ENCODE data around the gene COA7.

Gene COA7

GRCh38 chr1:52669696-52670095 is 28.5 kb downstream of the COA7 start:
- DNase-seq (ENCODE audit: low spot score), result no peak

DNA sequence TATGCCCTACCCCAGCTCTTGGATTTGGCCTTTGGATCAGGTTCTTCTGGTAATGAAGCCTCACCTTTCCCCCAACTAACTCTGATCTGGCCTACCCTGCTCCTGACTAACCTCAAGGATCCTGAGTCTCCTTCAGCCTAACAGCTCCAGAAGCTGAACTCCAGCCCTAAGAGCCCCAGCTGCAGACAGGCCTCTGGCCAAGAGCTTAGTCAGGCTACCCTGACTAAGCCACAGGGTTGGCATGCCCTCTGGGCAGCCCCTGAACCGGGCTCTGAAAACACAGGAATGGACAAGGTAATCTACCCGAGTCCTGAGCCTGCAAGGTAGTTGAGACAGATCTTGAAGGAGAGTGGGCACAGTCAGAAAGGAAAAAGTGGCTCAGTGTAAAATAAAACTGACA is 29.4 kb downstream of the COA7 start:
- DNase-seq (ENCODE audit: low spot score), result no peak

DNA sequence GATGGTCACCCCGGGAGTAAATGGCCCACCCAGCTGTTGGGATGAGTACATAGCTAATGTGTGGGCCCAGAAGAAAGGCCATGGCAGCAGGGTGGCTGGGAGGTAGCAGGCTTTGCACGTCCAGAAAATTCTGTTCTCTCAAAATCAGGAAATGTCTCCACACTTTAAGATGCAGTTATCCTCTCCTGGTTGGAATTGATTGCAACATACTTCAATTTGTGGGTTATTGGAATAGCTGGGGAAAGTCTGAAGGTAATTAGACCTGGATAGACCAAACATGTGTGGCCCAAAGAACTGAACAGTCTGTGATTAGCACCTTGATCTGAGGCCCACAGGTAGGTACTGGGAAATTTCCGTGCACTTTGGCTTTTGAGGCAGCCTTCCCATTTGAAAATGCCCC is 30.2 kb downstream of the COA7 start:
- no peak for DNase-seq (ENCODE audit: low spot score)

DNA sequence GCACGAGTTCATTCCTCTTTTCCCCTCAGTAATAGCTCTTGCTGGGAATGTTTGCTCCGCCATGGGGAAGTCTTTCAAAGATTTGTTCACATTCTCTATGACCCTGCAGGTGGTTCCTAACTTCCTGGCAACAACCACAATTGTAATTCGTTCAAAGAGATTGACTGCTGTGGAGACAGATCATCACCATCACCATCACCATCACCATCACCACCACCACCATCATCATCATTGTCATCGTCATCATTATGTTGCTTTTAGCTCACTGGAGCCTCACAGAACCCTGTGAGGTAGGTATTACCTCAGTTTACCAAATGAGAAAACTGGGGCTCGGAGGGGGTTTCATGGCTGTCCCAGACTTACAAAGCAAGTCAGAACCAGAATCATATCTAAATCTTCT is 30.9 kb downstream of the COA7 start:
- no peak for DNase-seq (ENCODE audit: low spot score)

- no peak for DNase-seq (ENCODE audit: low spot score)
These were observed 32.9 kb downstream of the COA7 start for GRCh38 chr1:52665006-52665941.

DNA sequence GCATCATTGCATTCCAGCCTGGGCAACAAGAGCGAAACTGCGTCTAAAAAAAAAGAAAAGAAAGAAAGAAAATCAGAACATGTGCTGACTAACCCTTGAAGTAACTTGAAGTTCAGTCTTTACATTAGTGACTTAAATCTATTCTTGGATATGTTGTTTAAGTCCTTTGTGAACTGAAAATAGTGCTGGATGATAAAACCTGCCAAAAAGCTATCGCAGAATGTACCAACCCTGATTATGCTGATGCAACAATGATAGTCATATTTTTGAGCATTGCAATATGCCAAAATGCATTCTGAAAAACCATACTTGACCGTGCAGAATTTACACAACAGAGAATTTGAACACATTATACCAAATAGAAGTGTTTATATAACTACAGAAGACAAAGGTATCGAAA is 34.4 kb downstream of the COA7 start:
- no peak for DNase-seq (ENCODE audit: low spot score)

DNA sequence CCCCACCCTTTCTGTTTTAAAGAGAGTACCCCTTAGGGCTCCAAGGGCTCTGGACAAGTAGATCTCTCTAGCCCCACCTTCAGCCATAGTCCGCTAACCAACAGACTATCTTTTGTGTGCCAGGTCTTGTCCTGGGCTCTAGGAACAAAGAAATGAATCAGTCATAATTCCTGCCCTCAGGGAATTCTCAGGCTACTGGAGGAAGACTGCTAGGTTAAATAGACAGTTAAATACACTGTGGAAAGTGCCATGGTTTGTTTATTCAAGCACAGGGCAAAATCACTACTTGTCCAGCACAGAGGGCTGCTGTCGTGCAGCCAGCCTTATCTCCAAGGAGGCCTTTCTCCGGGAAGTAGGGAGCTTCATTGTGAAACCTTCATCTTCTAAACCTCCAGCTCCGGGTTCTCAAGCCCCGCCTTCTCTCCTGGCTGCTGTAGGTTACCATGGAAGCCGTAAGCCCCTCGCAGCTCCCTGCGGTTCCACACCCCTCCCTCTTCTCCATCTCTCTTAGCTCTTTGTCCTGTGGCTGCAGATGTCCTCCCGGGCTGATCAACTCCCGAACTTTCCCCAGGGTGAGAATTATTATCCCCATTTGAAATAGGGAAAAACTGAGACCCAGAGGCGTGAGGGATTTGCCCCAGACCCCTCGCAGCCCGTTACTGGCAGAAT is 35.4 kb downstream of the COA7 start:
- no peak for DNase-seq (ENCODE audit: low spot score)

DNA sequence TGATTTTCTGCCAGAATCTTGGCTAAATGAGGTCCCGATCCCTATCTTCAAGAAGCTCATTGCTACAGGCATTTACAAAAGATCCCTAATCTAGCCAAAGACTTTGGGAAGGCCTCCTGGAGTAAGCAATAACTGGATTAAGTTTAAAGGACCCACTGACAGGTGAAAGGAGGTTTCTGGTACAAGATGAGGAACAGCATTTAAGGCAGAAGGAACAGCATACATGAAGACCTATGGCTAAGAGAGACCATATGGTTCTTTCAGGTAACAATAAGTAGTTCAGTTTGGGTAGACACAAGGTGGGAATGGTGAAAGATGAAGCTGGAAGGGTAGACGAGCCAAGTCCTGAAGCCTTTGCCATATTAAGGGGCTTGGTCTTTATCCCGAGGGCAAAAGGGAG is 37.3 kb downstream of the COA7 start:
- no peak for DNase-seq (ENCODE audit: low spot score)

- no peak for DNase-seq (ENCODE audit: low spot score)
These were observed 38.1 kb downstream of the COA7 start for GRCh38 chr1:52659851-52660596.

DNA sequence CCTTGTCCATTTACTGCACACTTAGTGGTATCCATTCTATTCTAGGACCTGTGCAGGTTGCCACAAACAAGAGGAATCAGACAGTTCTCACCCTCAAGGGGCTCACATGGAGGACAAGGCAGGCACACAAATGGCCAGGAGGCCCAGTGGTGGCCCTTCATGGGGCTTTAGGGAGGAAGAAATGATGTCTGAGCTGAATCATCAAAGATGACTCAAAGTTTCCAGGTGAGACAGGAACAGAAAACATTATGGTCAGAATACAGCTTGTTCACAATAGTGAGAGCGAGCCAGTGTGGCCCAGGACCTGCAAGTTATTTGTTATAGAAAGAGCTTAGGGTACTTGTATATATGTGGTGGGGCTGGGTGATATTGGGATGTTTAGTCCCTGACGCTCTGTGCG is 38.8 kb downstream of the COA7 start:
- DNase-seq (ENCODE audit: low spot score), result no peak

DNA sequence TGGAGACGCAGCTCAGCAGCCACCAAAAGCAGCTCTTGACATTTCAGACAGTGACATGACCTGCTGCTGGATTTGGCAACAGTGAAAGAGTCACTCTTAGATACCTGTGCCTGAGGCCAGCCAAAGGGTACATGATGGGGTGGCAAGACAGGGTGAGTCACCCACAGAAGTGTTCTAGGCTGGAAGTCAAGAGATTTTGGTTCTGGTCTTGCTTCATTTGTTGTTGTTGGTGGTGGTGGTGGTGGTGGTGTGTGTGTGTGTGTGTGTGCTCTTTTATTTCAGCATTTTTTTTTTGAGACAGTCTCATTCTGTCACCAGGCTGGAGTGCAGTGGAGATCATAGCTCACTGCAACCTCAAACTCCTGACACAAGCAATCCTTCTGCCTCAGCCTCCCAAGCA is 39.4 kb downstream of the COA7 start:
- no peak for DNase-seq (ENCODE audit: low spot score)

DNA sequence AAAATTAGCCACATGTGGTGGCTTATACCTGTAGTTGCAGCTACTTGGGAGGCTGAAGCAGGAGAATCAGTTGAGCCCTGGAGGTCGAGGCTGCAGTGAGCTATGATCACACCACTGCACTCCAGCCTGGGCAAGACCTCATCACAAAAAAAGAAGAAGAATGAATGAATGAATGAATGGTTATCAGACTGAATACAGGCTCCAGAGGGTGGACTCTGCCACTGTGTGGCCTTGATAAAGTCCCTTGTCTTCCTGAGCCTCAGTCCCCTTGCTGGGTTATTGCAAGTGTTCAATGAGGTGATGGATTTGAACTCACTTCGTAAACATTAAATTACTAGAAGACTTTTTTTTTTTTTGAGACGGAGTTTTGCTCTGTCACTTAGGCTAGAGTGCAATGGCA is 40.4 kb downstream of the COA7 start:
- no peak for DNase-seq (ENCODE audit: low spot score)

- peak; percentile 33 for DNase-seq (ENCODE audit: low spot score)
These were observed 44.1 kb downstream of the COA7 start for GRCh38 chr1:52654063-52654462.

DNA sequence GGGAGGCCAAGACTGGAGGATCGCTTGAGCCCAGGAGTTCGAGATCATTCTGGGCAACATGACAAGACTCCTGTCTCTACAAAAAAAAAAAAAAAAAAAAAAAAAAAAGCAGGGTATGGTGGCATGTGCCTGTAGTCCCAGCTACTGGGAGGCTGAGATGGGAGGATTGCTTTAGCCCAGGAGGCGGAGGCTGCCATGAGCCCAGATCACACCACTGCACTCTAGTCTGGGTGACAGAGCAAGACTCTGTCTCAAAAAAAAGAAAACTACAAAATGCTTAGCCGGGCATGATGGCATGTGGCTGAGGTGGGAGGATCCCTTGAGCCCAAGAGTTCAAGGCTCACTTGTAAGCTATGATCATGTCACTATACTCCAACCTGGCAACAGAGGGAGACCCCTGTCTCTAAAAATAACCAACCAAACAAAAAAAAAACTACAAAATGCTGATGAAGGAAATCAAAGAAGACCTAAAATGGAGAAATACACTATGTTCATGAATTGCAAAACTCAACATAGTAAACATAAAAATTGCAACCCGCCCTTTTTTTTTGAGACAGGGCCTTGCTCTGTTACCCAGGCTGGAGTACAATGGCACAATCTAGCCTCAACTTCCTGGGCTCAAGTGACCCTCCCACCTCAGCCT is 44.8 kb downstream of the COA7 start:
- peak; percentile 5 for DNase-seq (ENCODE audit: low spot score)

DNA sequence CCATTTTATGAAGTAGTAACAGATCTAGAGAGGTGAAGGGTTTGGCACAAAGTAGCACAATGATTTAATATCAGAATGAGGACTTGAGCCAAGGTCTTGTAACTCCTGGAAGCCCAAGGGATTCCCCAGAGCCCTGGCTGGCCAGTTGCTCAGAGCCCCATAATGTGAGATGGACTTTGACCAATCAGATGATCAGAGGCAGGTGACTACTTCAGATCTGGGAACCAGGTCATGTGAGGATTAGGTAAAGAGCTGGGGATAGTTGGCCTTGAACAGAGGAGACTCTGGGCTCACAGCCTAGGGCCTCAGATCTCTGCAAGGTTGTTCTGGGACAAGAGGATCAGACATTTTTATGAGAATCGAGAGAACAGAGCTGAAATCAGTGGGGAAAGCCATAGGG is 46.2 kb downstream of the COA7 start:
- peak; percentile 1 for DNase-seq (ENCODE audit: low spot score)

DNA sequence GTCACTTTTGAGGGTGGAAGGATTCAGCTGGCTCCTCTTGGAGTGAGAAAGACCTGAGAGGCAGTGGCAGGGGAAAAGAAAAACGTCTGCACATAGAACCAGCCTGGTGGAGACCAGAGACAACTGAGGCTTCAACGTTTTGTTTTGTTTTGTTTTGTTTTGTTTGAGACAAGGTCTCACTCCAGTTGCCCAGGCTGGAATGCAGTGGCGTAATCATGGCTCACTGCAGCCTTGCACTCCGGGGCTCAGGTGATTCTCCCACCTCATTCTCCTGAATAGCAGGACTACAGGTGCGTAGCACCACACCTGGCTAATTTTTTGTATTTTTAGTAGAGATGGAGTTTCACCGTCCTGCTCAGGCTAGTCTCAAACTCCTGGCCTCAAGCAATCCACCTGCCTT is 52.9 kb downstream of the COA7 start:
- no peak for DNase-seq (ENCODE audit: low spot score)

- no peak for DNase-seq (ENCODE audit: low spot score)
These were observed 56.8 kb downstream of the COA7 start for GRCh38 chr1:52641307-52641706.

DNA sequence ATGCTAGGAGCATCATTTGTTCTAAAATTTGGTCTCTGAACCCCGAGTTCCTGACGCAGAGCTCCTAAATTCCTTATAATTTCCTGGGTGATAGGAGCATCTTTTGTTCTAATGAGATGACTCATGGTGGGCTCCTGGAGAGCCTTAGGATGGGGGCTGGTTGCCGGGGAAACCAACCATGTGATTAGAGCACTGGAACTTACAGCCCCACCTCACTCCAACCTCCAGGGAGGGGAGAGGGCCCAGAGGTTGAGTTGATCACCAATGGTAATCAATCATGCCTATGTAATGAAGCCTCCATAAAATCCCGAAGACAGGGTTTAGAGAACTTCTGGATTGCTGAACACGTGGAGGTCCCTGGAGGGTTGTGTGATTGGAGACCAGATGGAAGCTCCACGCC is 57.5 kb downstream of the COA7 start:
- no peak for DNase-seq (ENCODE audit: low spot score)

DNA sequence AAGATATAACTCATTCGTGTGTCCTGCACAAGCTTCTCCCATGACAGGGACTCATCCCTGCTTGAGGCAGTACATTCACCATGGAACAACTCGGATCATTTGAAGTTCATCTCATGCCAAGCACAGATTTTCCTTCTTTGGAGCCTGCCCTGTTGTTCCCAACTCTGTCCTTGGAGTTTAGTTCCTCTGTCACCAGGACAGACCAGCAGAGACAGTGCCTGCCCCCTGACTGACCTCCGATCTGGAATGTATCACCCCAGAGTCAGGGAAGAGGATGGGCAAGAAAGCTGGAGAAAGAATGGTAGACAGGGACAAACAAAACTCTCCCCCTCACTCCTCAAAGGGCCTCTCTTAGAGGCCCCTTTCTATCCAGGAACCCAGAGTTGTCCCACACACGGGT is 60.2 kb downstream of the COA7 start:
- DNase-seq (ENCODE audit: low spot score), result no peak

- DNase-seq (ENCODE audit: low spot score), result no peak
These were observed 61.1 kb downstream of the COA7 start for GRCh38 chr1:52636721-52637695.

All from left forelimb (tissue), 1 donor.